Neural crest cell (in vitro differentiated cells): ENCODE data around the gene OSBP2. TPM values are rescaled to one million over a fixed set of nuclear protein-coding genes. Genes with fewer than 3 reads are reported as not detected.
A peak's percentile ranks its signal among the peaks of the same experiment; 100 is the strongest.

Source experiments
- DNase-seq: peaks from one replicate; pipeline ENCODE4 v3.0.0; 2021; ENCODE audit warnings: low read depth, mixed read lengths, low spot score
- H3K27ac Mint-ChIP-seq: one replicate; pipeline ENCODE4 v1.8.0; 2021; ENCODE audit warnings: mild to moderate bottlenecking, mixed read lengths; ENCODE audit not compliant: unreplicated experiment
- H3K27me3 Mint-ChIP-seq: 2 replicates; pipeline ENCODE4 v1.8.0; 2021; ENCODE audit warnings: low read depth, mild to moderate bottlenecking, mixed read lengths
- H3K36me3 Mint-ChIP-seq: 2 replicates; pipeline ENCODE4 v1.8.0; 2021; ENCODE audit warnings: low read depth, mild to moderate bottlenecking, mixed read lengths
- H3K4me1 Mint-ChIP-seq: 2 replicates; pipeline ENCODE4 v1.8.0; 2021; ENCODE audit warnings: mixed read lengths
- H3K4me3 Mint-ChIP-seq: one replicate; pipeline ENCODE4 v1.8.0; 2021; ENCODE audit warnings: mild to moderate bottlenecking, mixed read lengths
- H3K9me3 Mint-ChIP-seq: 2 replicates; pipeline ENCODE4 v1.8.0; 2021; ENCODE audit warnings: mixed read lengths
- total RNA-seq: library from RNA; stranded (reverse); gene quantifications from 2 replicates; pipeline ENCODE4 v1.2.1, GENCODE V29; 2021
- TF ChIP-seq, protein P1 (sequence below): fragments of 200-600 bp; sonication (generic); conservative IDR thresholded peaks from 2 replicates; pipeline ENCODE4 v1.5.0; 2021; ENCODE audit warnings: antibody characterized with exemption, mild to moderate bottlenecking

The OSBP2 gene
- total RNA-seq, 1 donor from 2014 or later: 2.8 TPM

DNA sequence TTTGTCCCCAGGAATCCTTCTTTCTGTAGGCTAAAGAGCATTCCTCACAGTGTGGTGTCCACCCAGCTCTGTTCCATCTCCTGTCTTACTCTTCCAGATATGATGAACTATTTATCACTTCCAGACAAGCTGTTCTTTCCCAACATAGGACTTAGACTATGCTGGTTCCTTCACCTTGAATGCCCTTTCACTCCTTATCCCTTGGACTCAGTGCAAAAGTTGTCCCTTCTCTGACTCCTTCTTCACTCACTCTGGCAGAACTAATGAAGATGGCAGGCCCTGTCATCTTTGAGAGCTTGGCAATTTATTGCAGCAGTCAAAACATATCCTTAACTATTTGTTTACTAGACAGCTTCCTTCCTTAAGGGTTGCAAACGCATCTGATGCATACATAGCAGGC, 3.5 kb upstream of the OSBP2 start:
- Mint-ChIP-seq H3K4me3 (no peak overlapping the region), H3K27me3 (peaks cover 15% of the 10 kb centered on the region), H3K9me3 (no peaks in the 10 kb centered on the region), H3K36me3 (no peaks in the 10 kb centered on the region), H3K4me1 (peaks cover 21% of the 10 kb centered on the region), H3K27ac (no peak overlapping the region)
- no peak for DNase-seq
- TF ChIP-seq, protein P1, sequence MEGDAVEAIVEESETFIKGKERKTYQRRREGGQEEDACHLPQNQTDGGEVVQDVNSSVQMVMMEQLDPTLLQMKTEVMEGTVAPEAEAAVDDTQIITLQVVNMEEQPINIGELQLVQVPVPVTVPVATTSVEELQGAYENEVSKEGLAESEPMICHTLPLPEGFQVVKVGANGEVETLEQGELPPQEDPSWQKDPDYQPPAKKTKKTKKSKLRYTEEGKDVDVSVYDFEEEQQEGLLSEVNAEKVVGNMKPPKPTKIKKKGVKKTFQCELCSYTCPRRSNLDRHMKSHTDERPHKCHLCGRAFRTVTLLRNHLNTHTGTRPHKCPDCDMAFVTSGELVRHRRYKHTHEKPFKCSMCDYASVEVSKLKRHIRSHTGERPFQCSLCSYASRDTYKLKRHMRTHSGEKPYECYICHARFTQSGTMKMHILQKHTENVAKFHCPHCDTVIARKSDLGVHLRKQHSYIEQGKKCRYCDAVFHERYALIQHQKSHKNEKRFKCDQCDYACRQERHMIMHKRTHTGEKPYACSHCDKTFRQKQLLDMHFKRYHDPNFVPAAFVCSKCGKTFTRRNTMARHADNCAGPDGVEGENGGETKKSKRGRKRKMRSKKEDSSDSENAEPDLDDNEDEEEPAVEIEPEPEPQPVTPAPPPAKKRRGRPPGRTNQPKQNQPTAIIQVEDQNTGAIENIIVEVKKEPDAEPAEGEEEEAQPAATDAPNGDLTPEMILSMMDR: no peak

GRCh38 chr22:30694171-30694639, 469 bp upstream of the OSBP2 start:
- TF ChIP-seq, protein P1: no peak
- Mint-ChIP-seq H3K4me1 (peaks cover 21% of the 10 kb centered on the region), H3K9me3 (no peaks in the 10 kb centered on the region), H3K4me3 (peak overlapping the region; percentile 93), H3K36me3 (no peaks in the 10 kb centered on the region), H3K27ac (peak overlapping the region; percentile 90), H3K27me3 (peaks cover 22% of the 10 kb centered on the region)
- DNase-seq: peak; percentile 20

GRCh38 chr22:30695351-30695851, 727 bp downstream of the OSBP2 start:
- peak overlapping the region; percentile 86 for H3K4me3 Mint-ChIP-seq
- H3K4me1 Mint-ChIP-seq: peaks cover 21% of the 10 kb centered on the region
- peaks cover 22% of the 10 kb centered on the region for H3K27me3 Mint-ChIP-seq
- DNase-seq: no peak
- H3K9me3 Mint-ChIP-seq: no peaks in the 10 kb centered on the region
- H3K27ac Mint-ChIP-seq: no peak overlapping the region
- H3K36me3 Mint-ChIP-seq: no peaks in the 10 kb centered on the region
- TF ChIP-seq, protein P1: no peak

GRCh38 chr22:30695871-30696655, 1.4 kb downstream of the OSBP2 start:
- no peak for DNase-seq
- no peaks in the 10 kb centered on the region for H3K9me3 Mint-ChIP-seq
- TF ChIP-seq, protein P1: no peak
- no peak overlapping the region for H3K27ac Mint-ChIP-seq
- H3K4me1 Mint-ChIP-seq: peaks cover 21% of the 10 kb centered on the region
- peaks cover 22% of the 10 kb centered on the region for H3K27me3 Mint-ChIP-seq
- no peaks in the 10 kb centered on the region for H3K36me3 Mint-ChIP-seq
- peak overlapping the region; percentile 86 for H3K4me3 Mint-ChIP-seq

DNA sequence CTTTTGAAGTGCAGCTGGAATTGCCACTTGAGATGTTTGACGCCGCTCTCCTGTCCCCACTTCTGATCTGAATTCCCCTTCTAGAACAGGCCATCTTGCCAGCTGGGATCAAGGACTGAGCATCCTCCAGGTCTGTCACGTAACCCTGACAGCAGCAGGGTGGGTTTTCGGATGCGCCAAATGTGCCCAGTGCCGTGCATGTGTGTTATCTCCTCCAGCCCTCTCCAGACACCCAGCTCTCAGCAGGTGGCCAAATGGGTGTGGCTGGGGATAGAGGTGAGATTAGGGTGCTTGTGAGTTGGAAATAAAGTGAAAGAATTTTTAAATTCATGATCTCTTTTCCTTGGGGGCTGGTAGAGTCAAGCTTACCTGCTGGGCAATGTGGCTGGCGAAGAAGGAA, 3.3 kb downstream of the OSBP2 start:
- Mint-ChIP-seq H3K27me3 (peaks cover 22% of the 10 kb centered on the region), H3K9me3 (no peaks in the 10 kb centered on the region), H3K4me1 (peaks cover 19% of the 10 kb centered on the region), H3K4me3 (peak overlapping the region; percentile 29), H3K27ac (no peak overlapping the region), H3K36me3 (no peaks in the 10 kb centered on the region)
- no peak for DNase-seq
- TF ChIP-seq, protein P1: no peak
